NT2/D1 (cell line): Measurements from ENCODE around the gene PMP22.

ENCODE experiments used
- SUZ12 ChIP-seq: IDR thresholded peaks from 2 replicates; pipeline ENCODE4 v1.6.1; 2011; ENCODE audit not compliant: insufficient read length, insufficient read depth; ENCODE audit errors: extremely low read depth
- YY1 ChIP-seq: IDR thresholded peaks from 2 replicates; pipeline ENCODE4 v1.6.1; 2011; ENCODE audit not compliant: insufficient read length, insufficient read depth
- ZNF274 ChIP-seq: IDR thresholded peaks from 2 replicates; pipeline ENCODE4 v1.6.1; 2011; ENCODE audit warnings: mild to moderate bottlenecking, low read depth, low read length

GRCh38 chr17:15239491-15239890 lies 25.6 kb downstream of the PMP22 start:
- TF ChIP-seq YY1 (no peak), ZNF274 (no peak), SUZ12 (no peak)
